Measurements from ENCODE around the gene ERC1. TPM values are rescaled to one million over a fixed set of nuclear protein-coding genes. Genes with fewer than 3 reads are reported as not detected.

ERC1 gene
- total and polyA plus RNA-seq, 5 experiments from 2014 or later, result 14.0 to 51.9 (median 22.5) TPM

DNA sequence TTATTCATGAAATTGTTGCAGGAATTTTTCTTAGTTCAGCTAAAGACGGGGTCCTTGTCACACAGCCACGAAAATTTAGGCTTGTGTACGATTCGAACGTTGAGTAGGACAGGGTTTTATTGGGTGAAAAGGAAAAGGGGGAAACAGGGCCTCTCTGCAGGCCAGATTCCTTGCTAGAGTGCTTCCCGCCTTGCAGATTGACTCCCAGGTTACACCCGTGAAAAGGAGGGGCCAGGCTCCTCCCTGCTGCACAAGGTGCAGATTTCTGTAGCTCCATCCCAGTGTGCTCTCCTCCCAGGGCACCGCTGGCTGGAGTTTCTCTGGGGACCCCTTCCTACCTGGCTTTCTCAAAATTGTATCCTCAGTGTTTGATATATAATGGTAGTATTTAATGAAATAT, 221.5 kb downstream of the ERC1 start:
- H3K27ac Mint-ChIP-seq, result no peak overlapping the region
- no peak for DNase-seq
- ATAC-seq, result no peak
- H3K9me3 Mint-ChIP-seq, result no peaks in the 10 kb centered on the region
- no peak overlapping the region for H3K4me3 Mint-ChIP-seq
- POLR2A ChIA-PET, result interaction anchor here (0.5 kb wide), 1 partner anchor 474 kb away, joined by 3 read pairs; no protein-coding TSS in a partner anchor
- H3K36me3 Mint-ChIP-seq, result peaks cover 0 to 33% (median 3%) of the 10 kb centered on the region in 3 donors
- H3K27me3 Mint-ChIP-seq, result no peaks in the 10 kb centered on the region
- peaks cover 0 to under 1% (median 0%) of the 10 kb centered on the region in 4 donors for H3K4me1 Mint-ChIP-seq

GRCh38 chr12:1213205-1213604, 222.2 kb downstream of the ERC1 start:
- Mint-ChIP-seq H3K27ac (no peak overlapping the region), H3K9me3 (no peaks in the 10 kb centered on the region), H3K4me3 (no peak overlapping the region), H3K36me3 (peaks cover 0 to 28% (median 3%) of the 10 kb centered on the region in 3 donors), H3K4me1 (no peaks in the 10 kb centered on the region), H3K27me3 (no peaks in the 10 kb centered on the region)
- ATAC-seq (no peak), DNase-seq (no peak)
- POLR2A ChIA-PET, result no interaction called here

DNA sequence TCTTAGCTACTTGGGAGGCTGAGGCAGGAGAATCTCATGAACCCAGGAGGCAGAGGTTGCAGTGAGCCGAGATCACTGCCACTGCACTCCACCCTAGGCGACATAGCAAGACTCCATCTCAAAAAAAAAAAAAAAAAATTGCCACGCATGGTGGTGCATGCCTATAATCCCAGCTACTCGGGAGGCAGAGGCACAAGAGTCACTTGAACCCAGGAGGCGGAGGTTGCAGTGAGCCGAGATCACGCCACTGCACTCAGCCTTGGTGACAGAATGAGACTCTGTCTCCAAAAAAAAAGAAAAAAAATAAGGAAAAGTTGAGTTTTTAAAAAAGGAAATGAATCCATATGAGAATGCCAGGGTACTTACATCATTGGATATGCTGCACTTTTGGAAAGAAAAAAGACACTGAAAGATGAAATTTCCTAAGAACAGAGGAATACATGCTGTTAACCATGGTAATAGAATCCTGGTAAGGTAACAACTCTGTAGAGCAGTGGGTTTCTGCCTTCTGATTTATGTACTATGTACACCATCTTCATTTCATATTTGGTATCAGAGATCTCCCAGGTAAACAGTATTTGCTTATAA, 222.7 kb downstream of the ERC1 start:
- Mint-ChIP-seq H3K9me3 (no peaks in the 10 kb centered on the region), H3K4me1 (no peaks in the 10 kb centered on the region), H3K27me3 (no peaks in the 10 kb centered on the region), H3K4me3 (peak overlapping the region in 1 of 10 donors; percentile 24), H3K36me3 (peaks cover 0 to 25% (median 3%) of the 10 kb centered on the region in 3 donors), H3K27ac (no peak overlapping the region)
- ATAC-seq (no peak), DNase-seq (no peak)
- POLR2A ChIA-PET, result no interaction called here

GRCh38 chr12:1216560-1216959, 225.5 kb downstream of the ERC1 start:
- Mint-ChIP-seq H3K27ac (no peak overlapping the region), H3K4me3 (no peak overlapping the region), H3K36me3 (peaks cover 0 to 11% (median 3%) of the 10 kb centered on the region in 3 donors), H3K27me3 (no peaks in the 10 kb centered on the region), H3K9me3 (no peaks in the 10 kb centered on the region), H3K4me1 (no peaks in the 10 kb centered on the region)
- ATAC-seq (no peak), DNase-seq (no peak)
- POLR2A ChIA-PET, result no interaction called here

DNA sequence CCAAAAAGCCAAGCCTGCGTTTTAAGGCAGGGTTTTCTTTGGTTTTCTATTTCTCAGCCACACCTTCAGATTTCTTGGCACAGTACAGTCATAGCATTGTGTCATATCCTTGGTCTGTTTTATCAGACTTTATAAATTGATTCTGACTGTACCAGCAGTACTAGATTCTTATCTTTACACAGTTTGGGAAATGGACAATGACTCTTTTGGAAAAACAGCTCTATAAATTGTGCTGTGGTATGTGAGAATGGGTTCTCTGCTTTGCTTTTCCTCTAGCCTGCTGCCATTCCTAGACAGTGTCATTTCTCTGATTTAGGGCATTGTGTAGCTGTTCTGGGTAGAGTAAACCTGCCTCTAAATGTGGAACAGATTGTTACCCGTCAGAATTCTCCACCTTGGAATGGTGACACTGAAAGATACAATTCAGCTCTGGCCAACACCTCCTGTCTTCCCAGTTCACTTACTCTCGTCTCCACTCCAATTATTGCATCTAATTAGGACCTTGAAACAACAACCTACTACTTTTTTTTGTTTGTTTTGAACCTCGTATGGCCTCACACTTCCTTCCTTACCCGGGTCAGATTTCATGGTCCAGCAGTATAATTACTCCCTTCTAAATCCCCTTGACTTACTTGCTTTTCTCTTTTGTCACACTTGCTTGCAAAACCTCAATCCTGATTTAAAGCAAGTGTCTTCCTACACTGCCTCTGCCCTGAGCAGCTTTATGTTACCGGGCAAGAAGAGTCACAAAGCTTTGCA, 226.3 kb downstream of the ERC1 start:
- no peak for DNase-seq
- Mint-ChIP-seq H3K4me1 (no peaks in the 10 kb centered on the region), H3K36me3 (peaks cover 0 to 8% (median 3%) of the 10 kb centered on the region in 3 donors), H3K4me3 (no peak overlapping the region), H3K27ac (no peak overlapping the region), H3K9me3 (no peaks in the 10 kb centered on the region), H3K27me3 (no peaks in the 10 kb centered on the region)
- POLR2A ChIA-PET, result interaction anchor here (0.5 kb wide), 1 partner anchor 1257 kb away, joined by 3 read pairs; no protein-coding TSS in a partner anchor
- no peak for ATAC-seq

DNA sequence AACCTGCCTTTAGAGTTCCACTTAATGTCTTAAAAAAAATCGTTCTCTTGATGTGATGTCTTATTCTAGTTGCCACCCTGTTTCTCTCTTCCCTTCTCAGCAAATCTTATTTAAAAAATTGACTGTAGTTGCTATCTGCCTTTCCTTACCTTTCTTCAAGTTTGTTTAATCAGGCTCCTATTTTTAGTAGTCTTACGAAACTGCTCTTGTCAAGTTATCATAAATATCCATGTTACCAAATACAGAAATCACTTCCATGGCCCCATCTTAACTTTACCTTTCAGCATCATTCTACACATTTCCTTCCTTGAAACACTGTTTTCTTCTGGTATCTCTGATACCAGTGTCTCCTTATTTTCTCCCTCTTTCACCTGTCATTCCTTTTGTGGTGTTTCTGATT, 227.3 kb downstream of the ERC1 start:
- POLR2A ChIA-PET, result no interaction called here

GRCh38 chr12:1220127-1221092, 229.4 kb downstream of the ERC1 start:
- no peaks in the 10 kb centered on the region for H3K9me3 Mint-ChIP-seq
- POLR2A ChIA-PET, result interaction anchor here (0.5 to 1.1 kb wide), 2 partner anchors 10 to 86 kb away, joined by 4 to 5 read pairs; no protein-coding TSS in a partner anchor
- no peak overlapping the region for H3K27ac Mint-ChIP-seq
- peaks cover 0 to 7% (median 0%) of the 10 kb centered on the region in 3 donors for H3K36me3 Mint-ChIP-seq
- no peak overlapping the region for H3K4me3 Mint-ChIP-seq
- H3K4me1 Mint-ChIP-seq, result no peaks in the 10 kb centered on the region
- DNase-seq, result no peak
- no peaks in the 10 kb centered on the region for H3K27me3 Mint-ChIP-seq
- no peak for ATAC-seq

More for the DNA sequence above, 227.3 kb downstream of the ERC1 start:
- Mint-ChIP-seq H3K27me3 (no peaks in the 10 kb centered on the region), H3K27ac (no peak overlapping the region), H3K9me3 (no peaks in the 10 kb centered on the region), H3K4me1 (no peaks in the 10 kb centered on the region), H3K4me3 (no peak overlapping the region), H3K36me3 (peaks cover 0 to 6% (median 0%) of the 10 kb centered on the region in 3 donors)
- no peak for DNase-seq
- no peak for ATAC-seq

GRCh38 chr12:1222858-1223639, 232.0 kb downstream of the ERC1 start:
- no peak for DNase-seq
- Mint-ChIP-seq H3K4me1 (peaks cover 0 to 6% (median 4%) of the 10 kb centered on the region in 4 donors), H3K27ac (no peak overlapping the region), H3K9me3 (no peaks in the 10 kb centered on the region), H3K27me3 (no peaks in the 10 kb centered on the region), H3K4me3 (no peak overlapping the region), H3K36me3 (peaks cover 0 to 16% (median 1%) of the 10 kb centered on the region in 3 donors)
- POLR2A ChIA-PET, result no interaction called here
- ATAC-seq, result no peak

DNA sequence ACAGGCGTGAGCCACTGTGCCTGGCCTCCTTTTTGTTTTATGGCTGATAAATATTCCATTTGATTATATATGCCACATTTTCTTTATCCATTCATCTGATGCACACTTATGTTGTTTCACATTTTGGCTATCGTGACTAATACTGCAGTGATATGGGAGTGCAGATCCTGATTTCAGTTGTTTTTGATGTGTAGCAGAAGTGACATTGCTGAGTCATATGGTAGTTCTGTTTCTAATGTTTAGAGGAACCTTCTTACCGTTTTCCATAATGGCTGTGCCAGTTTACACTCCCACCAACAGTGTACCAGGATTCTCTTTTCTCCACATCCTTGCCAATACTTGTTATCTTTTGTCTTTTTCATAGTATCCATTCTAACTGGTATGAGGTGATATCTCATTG, 235.9 kb downstream of the ERC1 start:
- Mint-ChIP-seq H3K36me3 (peaks cover 0 to 23% (median 21%) of the 10 kb centered on the region in 3 donors), H3K4me1 (peaks cover 3 to 7% (median 6%) of the 10 kb centered on the region in 4 donors)

DNA sequence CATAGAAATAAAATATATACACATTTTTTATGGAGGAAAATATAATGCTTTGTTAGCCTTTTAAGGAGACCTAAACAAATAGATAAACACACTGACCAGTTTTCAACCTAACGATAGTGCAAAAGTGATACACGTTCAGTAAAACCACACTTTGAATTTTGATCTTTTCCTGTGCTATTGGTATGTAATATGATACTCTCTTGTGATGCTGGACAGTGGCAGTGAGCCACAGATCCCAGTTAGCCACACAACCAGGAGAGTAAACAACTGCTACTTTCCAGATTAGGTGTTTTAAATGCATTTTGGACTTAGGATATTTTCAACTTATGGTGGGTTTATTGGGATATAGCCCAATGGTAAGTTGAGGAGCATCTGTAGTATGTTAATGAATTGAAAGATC, 243.1 kb downstream of the ERC1 start:
- H3K9me3 Mint-ChIP-seq, result peaks cover 0 to 9% (median 0%) of the 10 kb centered on the region in 9 donors
- POLR2A ChIA-PET, result no interaction called here
- DNase-seq, result no peak
- no peak overlapping the region for H3K27ac Mint-ChIP-seq
- H3K4me1 Mint-ChIP-seq, result peaks cover 0 to 6% (median 1%) of the 10 kb centered on the region in 4 donors
- H3K4me3 Mint-ChIP-seq, result no peak overlapping the region
- no peaks in the 10 kb centered on the region for H3K27me3 Mint-ChIP-seq
- peaks cover 0 to 40% (median 37%) of the 10 kb centered on the region in 3 donors for H3K36me3 Mint-ChIP-seq
- ATAC-seq, result no peak

More for the DNA sequence above, 235.9 kb downstream of the ERC1 start:
- no peak overlapping the region for H3K4me3 Mint-ChIP-seq
- POLR2A ChIA-PET, result no interaction called here
- H3K9me3 Mint-ChIP-seq, result peaks cover 0 to 6% (median 0%) of the 10 kb centered on the region in 9 donors
- DNase-seq, result no peak
- no peak for ATAC-seq
- peak overlapping the region in 2 of 10 donors; percentile 13 to 21 for H3K27ac Mint-ChIP-seq
- no peaks in the 10 kb centered on the region for H3K27me3 Mint-ChIP-seq

DNA sequence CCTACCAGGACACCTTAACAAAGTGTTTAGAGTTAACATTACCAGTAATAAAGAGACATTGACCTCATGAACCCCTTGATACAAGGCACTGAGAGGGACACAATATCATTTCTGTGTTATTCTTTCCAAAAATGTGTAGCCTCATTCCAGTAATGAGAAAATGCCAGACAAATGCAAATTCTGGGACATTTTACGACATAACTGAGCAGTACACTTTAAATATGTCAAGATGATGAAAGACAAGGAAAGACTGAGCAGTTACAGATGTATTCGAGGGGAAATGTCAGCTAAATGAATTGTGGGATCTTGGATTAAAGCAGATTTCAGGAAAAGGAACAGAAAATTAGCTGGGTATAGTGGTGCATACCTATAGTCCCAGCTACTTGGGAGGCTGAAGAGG, 255.6 kb downstream of the ERC1 start:
- ATAC-seq (no peak), DNase-seq (no peak)
- Mint-ChIP-seq H3K27ac (peak overlapping the region in 2 of 10 donors; percentile 10 to 41), H3K9me3 (no peaks in the 10 kb centered on the region), H3K27me3 (no peaks in the 10 kb centered on the region), H3K4me3 (no peak overlapping the region), H3K36me3 (peaks cover 0 to 26% (median 3%) of the 10 kb centered on the region in 3 donors), H3K4me1 (no peaks in the 10 kb centered on the region)
- POLR2A ChIA-PET, result no interaction called here

- POLR2A ChIA-PET, result no interaction called here
- no peak for DNase-seq
- Mint-ChIP-seq H3K27me3 (no peaks in the 10 kb centered on the region), H3K4me3 (no peak overlapping the region), H3K9me3 (no peaks in the 10 kb centered on the region), H3K27ac (no peak overlapping the region), H3K4me1 (peaks cover 0 to 2% (median 0%) of the 10 kb centered on the region in 4 donors), H3K36me3 (peaks cover 0 to 27% (median 15%) of the 10 kb centered on the region in 3 donors)
- ATAC-seq, result no peak
Observed at GRCh38 chr12:1250641-1251040, 259.6 kb downstream of the ERC1 start.
